GM12874 (cell line): ENCODE data around the gene PBX3.

Experiments
- TF ChIP-seq, protein P1 (sequence below): IDR thresholded peaks from 2 replicates; pipeline ENCODE4 v1.5.1; 2011; ENCODE audit warnings: low read depth, mild to moderate bottlenecking, control low read depth, low read length, moderate library complexity; ENCODE audit not compliant: insufficient read depth

The PBX3 gene

GRCh38 chr9:126015424-126015823, 268.3 kb downstream of the PBX3 start:
- TF ChIP-seq, protein P1, sequence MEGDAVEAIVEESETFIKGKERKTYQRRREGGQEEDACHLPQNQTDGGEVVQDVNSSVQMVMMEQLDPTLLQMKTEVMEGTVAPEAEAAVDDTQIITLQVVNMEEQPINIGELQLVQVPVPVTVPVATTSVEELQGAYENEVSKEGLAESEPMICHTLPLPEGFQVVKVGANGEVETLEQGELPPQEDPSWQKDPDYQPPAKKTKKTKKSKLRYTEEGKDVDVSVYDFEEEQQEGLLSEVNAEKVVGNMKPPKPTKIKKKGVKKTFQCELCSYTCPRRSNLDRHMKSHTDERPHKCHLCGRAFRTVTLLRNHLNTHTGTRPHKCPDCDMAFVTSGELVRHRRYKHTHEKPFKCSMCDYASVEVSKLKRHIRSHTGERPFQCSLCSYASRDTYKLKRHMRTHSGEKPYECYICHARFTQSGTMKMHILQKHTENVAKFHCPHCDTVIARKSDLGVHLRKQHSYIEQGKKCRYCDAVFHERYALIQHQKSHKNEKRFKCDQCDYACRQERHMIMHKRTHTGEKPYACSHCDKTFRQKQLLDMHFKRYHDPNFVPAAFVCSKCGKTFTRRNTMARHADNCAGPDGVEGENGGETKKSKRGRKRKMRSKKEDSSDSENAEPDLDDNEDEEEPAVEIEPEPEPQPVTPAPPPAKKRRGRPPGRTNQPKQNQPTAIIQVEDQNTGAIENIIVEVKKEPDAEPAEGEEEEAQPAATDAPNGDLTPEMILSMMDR: no peak

DNA sequence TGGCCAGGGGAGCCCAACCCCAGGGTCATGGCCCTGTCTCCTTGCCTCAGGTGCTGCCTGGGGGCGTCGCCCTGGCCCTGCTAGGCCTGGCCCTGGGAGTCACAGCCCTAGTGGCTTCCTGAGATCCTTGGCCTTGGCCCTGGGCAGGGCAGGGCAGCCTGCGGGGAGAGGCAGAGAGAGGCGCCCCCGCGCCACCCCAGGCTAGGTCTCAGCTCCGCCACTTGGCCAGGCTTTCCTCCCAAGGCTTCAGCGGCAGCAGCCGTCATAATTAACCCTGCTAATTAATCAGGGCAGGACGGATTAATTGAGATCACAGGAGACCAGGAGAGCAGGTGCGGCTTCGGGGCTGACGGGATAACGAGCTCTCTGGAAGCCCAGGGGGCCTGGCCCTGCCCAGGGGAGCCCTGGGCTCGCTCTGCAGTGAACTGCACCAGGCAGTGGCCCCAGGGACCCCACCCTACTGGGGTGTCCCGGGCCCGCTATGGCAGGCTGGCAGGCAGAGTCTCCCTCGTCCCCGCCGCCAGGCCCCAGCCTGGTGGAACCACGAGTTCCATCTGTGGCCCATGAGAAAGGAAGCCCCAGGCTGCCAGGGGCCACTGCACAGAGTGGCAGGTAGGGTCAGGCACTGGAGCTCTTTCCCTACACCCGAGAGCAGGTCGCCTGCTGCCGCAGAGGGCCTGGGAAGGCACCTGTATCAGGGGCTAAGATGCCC, 269.6 kb downstream of the PBX3 start:
- TF ChIP-seq, protein P1: no peak
